OCI-LY7 (cell line): ENCODE data around the gene EPB41L4B.

Source experiments
- CTCF ChIP-seq: fragments of 200-600 bp; sonication (generic); conservative IDR thresholded peaks from 2 replicates; pipeline ENCODE4 v1.5.1; 2014; ENCODE audit warnings: mild to moderate bottlenecking, antibody characterized with exemption, low read length, moderate library complexity, mixed read lengths
- EZH2phosphoT487 ChIP-seq: fragments of 200-600 bp; sonication (generic); IDR thresholded peaks from 2 replicates; pipeline ENCODE4 v1.6.1; 2018; ENCODE audit warnings: low read depth, borderline replicate concordance, mild to moderate bottlenecking, mixed run types, antibody characterized with exemption, low read length, moderate library complexity, mixed read lengths

GRCh38 chr9:109335929-109336328, 15.1 kb upstream of the EPB41L4B start:
- TF ChIP-seq CTCF (no peak), EZH2phosphoT487 (no peak)
